ENCODE data around the gene TIMM13.
A peak's percentile ranks its signal among the peaks of the same experiment; 100 is the strongest.
"Not testable (repeated sequence)": the region's sequence is repeated elsewhere in the genome, so short reads cannot be mapped to it uniquely, and the experiment has no call there.

Gene TIMM13

GRCh38 chr19:2429917-2430535 is 2.6 kb upstream of the TIMM13 start:
- no peak for DNase-seq

- DNase-seq, result no peak
Measured at GRCh38 chr19:2428756-2429711, 1.6 kb upstream of the TIMM13 start.

GRCh38 chr19:2428321-2428690 is 920 bp upstream of the TIMM13 start:
- DNase-seq, result no peak

- no peak for DNase-seq
Measured at GRCh38 chr19:2426611-2427428, 566 bp downstream of the TIMM13 start.

GRCh38 chr19:2425622-2426581 is 1.5 kb downstream of the TIMM13 start:
- DNase-seq, result no peak

GRCh38 chr19:2424686-2425621 is 2.4 kb downstream of the TIMM13 start:
- peak; percentile 48 for DNase-seq

GRCh38 chr19:2423915-2424685 is 3.3 kb downstream of the TIMM13 start:
- DNase-seq, result no peak

- no peak for DNase-seq
Measured at GRCh38 chr19:2423071-2423914, 4.1 kb downstream of the TIMM13 start.

- DNase-seq, result no peak
Measured at GRCh38 chr19:2421581-2422306, 5.6 kb downstream of the TIMM13 start.

GRCh38 chr19:2420490-2420889 is 6.9 kb downstream of the TIMM13 start:
- no peak for DNase-seq

- no peak for DNase-seq
Measured at GRCh38 chr19:2419754-2420153, 7.6 kb downstream of the TIMM13 start.

GRCh38 chr19:2417881-2418406 is 9.4 kb downstream of the TIMM13 start:
- no peak for DNase-seq

GRCh38 chr19:2417436-2417835 is 9.9 kb downstream of the TIMM13 start:
- DNase-seq, result not testable (repeated sequence)

- no peak for DNase-seq
Measured at GRCh38 chr19:2416321-2417097, 10.9 kb downstream of the TIMM13 start.

GRCh38 chr19:2415973-2416319 is 11.4 kb downstream of the TIMM13 start:
- DNase-seq, result no peak

GRCh38 chr19:2415281-2415972 is 12.0 kb downstream of the TIMM13 start:
- no peak for DNase-seq

GRCh38 chr19:2413629-2414028 is 13.8 kb downstream of the TIMM13 start:
- no peak for DNase-seq
